AG08395 (cell line): ENCODE measurements around the gene DDX56.
"Not testable (repeated sequence)": the region's sequence is repeated elsewhere in the genome, so short reads cannot be mapped to it uniquely, and the experiment has no call there.

Source experiments
- DNase-seq: peaks from one replicate; pipeline ENCODE4 v3.0.0; 2012; ENCODE audit warnings: mixed read lengths, low spot score

DDX56 gene

GRCh38 chr7:44573464-44574286 is at the start of gene DDX56:
TSS of gene DDX56 (minus strand) at chr7:44573908. CDS start at chr7:44573895, 13 bp downstream.
- DNase-seq: peak; percentile 99

GRCh38 chr7:44622342-44623151 is 48.8 kb upstream of the DDX56 start:
- no peak for DNase-seq

- DNase-seq: no peak
These were observed 48.0 kb upstream of the DDX56 start for GRCh38 chr7:44621750-44622103.

GRCh38 chr7:44621034-44621749 is 47.5 kb upstream of the DDX56 start:
- peak; percentile 58 for DNase-seq

- no peak for DNase-seq
These were observed 45.0 kb upstream of the DDX56 start for GRCh38 chr7:44618753-44619152.

- no peak for DNase-seq
These were observed 44.3 kb upstream of the DDX56 start for GRCh38 chr7:44618045-44618444.

- peak; percentile 71 for DNase-seq
These were observed 43.6 kb upstream of the DDX56 start for GRCh38 chr7:44617225-44617890.

GRCh38 chr7:44616545-44616944 is 42.8 kb upstream of the DDX56 start:
- no peak for DNase-seq

GRCh38 chr7:44615793-44616192 is 42.1 kb upstream of the DDX56 start:
- no peak for DNase-seq

- DNase-seq: no peak
These were observed 41.5 kb upstream of the DDX56 start for GRCh38 chr7:44615149-44615611.

- no peak for DNase-seq
These were observed 36.1 kb upstream of the DDX56 start for GRCh38 chr7:44609829-44610228.

GRCh38 chr7:44608916-44609648 is 35.4 kb upstream of the DDX56 start:
- peak; percentile 47 for DNase-seq

- DNase-seq: no peak
These were observed 33.7 kb upstream of the DDX56 start for GRCh38 chr7:44607141-44608068.

- DNase-seq: peak; percentile 99
These were observed 32.8 kb upstream of the DDX56 start, which contains the start of gene OGDH for GRCh38 chr7:44606341-44607140. TSS of gene OGDH (plus strand) at chr7:44606627. CDS start at chr7:44624344, 17,717 bp downstream.

- no peak for DNase-seq
These were observed 31.2 kb upstream of the DDX56 start for GRCh38 chr7:44604941-44605340.

GRCh38 chr7:44603193-44603592 is 29.5 kb upstream of the DDX56 start:
- no peak for DNase-seq

- DNase-seq: no peak
These were observed 28.8 kb upstream of the DDX56 start for GRCh38 chr7:44602576-44602910.

- DNase-seq: no peak
These were observed 25.5 kb upstream of the DDX56 start for GRCh38 chr7:44599222-44599621.

GRCh38 chr7:44597181-44597580 is 23.5 kb upstream of the DDX56 start:
- not testable (repeated sequence) for DNase-seq
